HCT116 (cell line): ENCODE results near the gene FBN1.

ENCODE experiments used
- CEBPB ChIP-seq: IDR thresholded peaks from 2 replicates; pipeline ENCODE4 v1.6.1; 2012; ENCODE audit warnings: low read depth
- EZH2 ChIP-seq: fragments of 200-600 bp; sonication (generic); IDR thresholded peaks from 2 replicates; pipeline ENCODE4 v1.6.1; 2017; ENCODE audit warnings: antibody characterized with exemption, mixed run types
- FOSL1 ChIP-seq: IDR thresholded peaks from 2 replicates; pipeline ENCODE4 v1.6.1; 2012; ENCODE audit warnings: low read depth
- MAX ChIP-seq: IDR thresholded peaks from 2 replicates; pipeline ENCODE4 v1.6.1; 2012
- POLR2A ChIP-seq: IDR thresholded peaks from 2 replicates; pipeline ENCODE4 v1.7.0; 2011; ENCODE audit warnings: borderline replicate concordance; ENCODE audit not compliant: insufficient read depth, insufficient read length; ENCODE audit errors: extremely low read depth
- POLR2AphosphoS5 ChIP-seq: IDR thresholded peaks from 2 replicates; pipeline ENCODE4 v1.6.1; 2011; ENCODE audit warnings: mild to moderate bottlenecking, low read depth, low read length, moderate library complexity
- RAD21 ChIP-seq: IDR thresholded peaks from 2 replicates; pipeline ENCODE4 v1.6.1; 2012; ENCODE audit warnings: low read depth, mild to moderate bottlenecking
- SRF ChIP-seq: IDR thresholded peaks from 2 replicates; pipeline ENCODE4 v1.6.1; 2012; ENCODE audit warnings: low read depth
- ZNF274 ChIP-seq: fragments of 200-500 bp; sonication (Bioruptor generic); IDR thresholded peaks from 2 replicates; pipeline ENCODE4 v1.6.1; 2014; ENCODE audit warnings: mild to moderate bottlenecking, low read depth, low read length, inconsistent platforms
- TF ChIP-seq, protein P1 (sequence below), 3 experiments: fragments of 200-600 bp in 1 of 3; sonication (generic) in 1 of 3; IDR thresholded peaks in 2 of 3; conservative IDR thresholded peaks in 1 of 3; 2 replicates each; pipeline ENCODE4 v1.5.1; 2012 to 2017; ENCODE audit warnings: low read depth in 2 of 3, low read length in 2 of 3, antibody characterized with exemption in 1 of 3, borderline replicate concordance in 1 of 3, control low read depth in 1 of 3, mild to moderate bottlenecking in 1 of 3, mixed read lengths in 1 of 3, mixed run types in 1 of 3, moderate library complexity in 1 of 3; ENCODE audit not compliant: insufficient read depth in 1 of 3

DNA sequence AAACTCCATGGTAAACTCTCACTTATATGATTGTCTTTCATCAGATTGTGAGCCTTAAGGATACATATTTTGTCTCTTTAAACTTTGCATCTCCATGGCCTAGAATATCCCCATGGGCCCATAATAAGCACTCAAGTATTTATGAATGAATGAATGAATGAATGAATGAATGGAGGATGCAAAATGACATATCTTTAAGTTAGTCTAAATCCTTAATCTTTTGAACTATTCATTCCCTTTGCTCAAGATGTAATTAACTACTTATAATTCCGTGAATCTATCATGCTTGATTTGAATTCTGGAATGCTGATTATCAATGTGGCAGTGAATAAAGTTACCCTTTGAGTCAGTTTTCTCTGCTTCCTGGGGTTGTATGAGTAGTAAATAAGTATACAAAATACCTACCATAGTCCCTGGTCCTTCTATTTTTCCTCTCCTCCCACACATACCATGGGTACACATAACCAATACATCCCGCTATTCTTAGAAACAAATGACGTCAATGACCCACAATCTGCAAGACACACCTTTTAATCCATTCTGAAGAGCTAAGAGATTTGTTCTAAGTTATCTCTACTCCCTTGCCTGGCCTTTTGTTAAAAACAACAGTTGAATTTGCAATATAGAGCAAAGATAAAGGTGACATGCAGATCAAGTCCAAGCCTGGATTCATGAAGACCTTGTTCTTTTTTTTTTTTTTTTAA lies 94.5 kb downstream of the FBN1 start:
- TF ChIP-seq POLR2A (no peak), POLR2AphosphoS5 (no peak), EZH2 (no peak), ZNF274 (no peak), MAX (no peak), CEBPB (no peak), FOSL1 (no peak), SRF (no peak), RAD21 (no peak)
- TF ChIP-seq, protein P1, sequence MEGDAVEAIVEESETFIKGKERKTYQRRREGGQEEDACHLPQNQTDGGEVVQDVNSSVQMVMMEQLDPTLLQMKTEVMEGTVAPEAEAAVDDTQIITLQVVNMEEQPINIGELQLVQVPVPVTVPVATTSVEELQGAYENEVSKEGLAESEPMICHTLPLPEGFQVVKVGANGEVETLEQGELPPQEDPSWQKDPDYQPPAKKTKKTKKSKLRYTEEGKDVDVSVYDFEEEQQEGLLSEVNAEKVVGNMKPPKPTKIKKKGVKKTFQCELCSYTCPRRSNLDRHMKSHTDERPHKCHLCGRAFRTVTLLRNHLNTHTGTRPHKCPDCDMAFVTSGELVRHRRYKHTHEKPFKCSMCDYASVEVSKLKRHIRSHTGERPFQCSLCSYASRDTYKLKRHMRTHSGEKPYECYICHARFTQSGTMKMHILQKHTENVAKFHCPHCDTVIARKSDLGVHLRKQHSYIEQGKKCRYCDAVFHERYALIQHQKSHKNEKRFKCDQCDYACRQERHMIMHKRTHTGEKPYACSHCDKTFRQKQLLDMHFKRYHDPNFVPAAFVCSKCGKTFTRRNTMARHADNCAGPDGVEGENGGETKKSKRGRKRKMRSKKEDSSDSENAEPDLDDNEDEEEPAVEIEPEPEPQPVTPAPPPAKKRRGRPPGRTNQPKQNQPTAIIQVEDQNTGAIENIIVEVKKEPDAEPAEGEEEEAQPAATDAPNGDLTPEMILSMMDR (IDR thresholded peaks at IDR 0.05 in 2 of 3, conservative IDR thresholded peaks at IDR 0.05 in 1 of 3; ENCODE audit: borderline replicate concordance in 1 of 3, insufficient read depth in 1 of 3, low read depth in 2 of 3, low read length in 2 of 3): no peak
